ENCODE measurements around the gene SCEL.

- no peak for TF ChIP-seq CTCF (IDR thresholded peaks at IDR 0.05)
- no peak for TF ChIP-seq POLR2A (IDR thresholded peaks at IDR 0.05)
- no peak for TF ChIP-seq EP300 (IDR thresholded peaks at IDR 0.05)
These were observed 8.8 kb downstream of the SCEL start for GRCh38 chr13:77544355-77544754.
